ENCODE results near the gene CNBD2.

DNA sequence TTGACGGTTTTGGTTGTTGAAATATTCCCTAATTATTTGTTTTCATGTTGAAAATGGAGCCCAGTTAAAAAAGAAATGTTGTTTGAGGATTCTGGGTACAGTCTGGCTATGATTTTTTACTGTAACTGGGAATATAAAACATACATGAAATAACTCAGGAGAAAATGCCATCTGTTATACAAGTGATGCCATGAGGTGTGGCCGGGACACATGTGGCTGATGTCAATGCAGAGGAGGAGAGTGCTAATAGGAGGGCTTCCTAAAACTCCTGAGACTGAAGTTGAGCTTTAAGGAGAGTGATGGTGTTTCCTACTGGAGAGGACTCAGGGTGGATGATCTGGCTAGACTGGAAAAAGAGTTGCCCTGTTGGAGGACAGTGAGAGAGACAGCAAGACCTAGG, 26.8 kb upstream of the CNBD2 start:
- TF ChIP-seq, protein P1, sequence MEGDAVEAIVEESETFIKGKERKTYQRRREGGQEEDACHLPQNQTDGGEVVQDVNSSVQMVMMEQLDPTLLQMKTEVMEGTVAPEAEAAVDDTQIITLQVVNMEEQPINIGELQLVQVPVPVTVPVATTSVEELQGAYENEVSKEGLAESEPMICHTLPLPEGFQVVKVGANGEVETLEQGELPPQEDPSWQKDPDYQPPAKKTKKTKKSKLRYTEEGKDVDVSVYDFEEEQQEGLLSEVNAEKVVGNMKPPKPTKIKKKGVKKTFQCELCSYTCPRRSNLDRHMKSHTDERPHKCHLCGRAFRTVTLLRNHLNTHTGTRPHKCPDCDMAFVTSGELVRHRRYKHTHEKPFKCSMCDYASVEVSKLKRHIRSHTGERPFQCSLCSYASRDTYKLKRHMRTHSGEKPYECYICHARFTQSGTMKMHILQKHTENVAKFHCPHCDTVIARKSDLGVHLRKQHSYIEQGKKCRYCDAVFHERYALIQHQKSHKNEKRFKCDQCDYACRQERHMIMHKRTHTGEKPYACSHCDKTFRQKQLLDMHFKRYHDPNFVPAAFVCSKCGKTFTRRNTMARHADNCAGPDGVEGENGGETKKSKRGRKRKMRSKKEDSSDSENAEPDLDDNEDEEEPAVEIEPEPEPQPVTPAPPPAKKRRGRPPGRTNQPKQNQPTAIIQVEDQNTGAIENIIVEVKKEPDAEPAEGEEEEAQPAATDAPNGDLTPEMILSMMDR (IDR thresholded peaks at IDR 0.05): no peak
- TF ChIP-seq, protein P2, sequence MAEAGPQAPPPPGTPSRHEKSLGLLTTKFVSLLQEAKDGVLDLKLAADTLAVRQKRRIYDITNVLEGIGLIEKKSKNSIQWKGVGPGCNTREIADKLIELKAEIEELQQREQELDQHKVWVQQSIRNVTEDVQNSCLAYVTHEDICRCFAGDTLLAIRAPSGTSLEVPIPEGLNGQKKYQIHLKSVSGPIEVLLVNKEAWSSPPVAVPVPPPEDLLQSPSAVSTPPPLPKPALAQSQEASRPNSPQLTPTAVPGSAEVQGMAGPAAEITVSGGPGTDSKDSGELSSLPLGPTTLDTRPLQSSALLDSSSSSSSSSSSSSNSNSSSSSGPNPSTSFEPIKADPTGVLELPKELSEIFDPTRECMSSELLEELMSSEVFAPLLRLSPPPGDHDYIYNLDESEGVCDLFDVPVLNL (CRISPR knock-in tag; IDR thresholded peaks at IDR 0.05; ENCODE audit: borderline replicate concordance, low read depth): no peak
- TF ChIP-seq, protein P3, sequence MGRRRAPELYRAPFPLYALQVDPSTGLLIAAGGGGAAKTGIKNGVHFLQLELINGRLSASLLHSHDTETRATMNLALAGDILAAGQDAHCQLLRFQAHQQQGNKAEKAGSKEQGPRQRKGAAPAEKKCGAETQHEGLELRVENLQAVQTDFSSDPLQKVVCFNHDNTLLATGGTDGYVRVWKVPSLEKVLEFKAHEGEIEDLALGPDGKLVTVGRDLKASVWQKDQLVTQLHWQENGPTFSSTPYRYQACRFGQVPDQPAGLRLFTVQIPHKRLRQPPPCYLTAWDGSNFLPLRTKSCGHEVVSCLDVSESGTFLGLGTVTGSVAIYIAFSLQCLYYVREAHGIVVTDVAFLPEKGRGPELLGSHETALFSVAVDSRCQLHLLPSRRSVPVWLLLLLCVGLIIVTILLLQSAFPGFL (CRISPR knock-in tag; IDR thresholded peaks at IDR 0.05; ENCODE audit: borderline replicate concordance): no peak
- TF ChIP-seq, protein P4, sequence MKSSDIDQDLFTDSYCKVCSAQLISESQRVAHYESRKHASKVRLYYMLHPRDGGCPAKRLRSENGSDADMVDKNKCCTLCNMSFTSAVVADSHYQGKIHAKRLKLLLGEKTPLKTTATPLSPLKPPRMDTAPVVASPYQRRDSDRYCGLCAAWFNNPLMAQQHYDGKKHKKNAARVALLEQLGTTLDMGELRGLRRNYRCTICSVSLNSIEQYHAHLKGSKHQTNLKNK (CRISPR knock-in tag; IDR thresholded peaks at IDR 0.05): no peak
- TF ChIP-seq JUN (CRISPR knock-in tag; IDR thresholded peaks at IDR 0.05) (no peak), ZNF219 (CRISPR knock-in tag; IDR thresholded peaks at IDR 0.05; ENCODE audit: borderline replicate concordance) (no peak), GRHL2 (CRISPR knock-in tag; IDR thresholded peaks at IDR 0.05; ENCODE audit: insufficient replicate concordance, severe bottlenecking) (no peak), ESRRA (CRISPR knock-in tag; IDR thresholded peaks at IDR 0.05; ENCODE audit: borderline replicate concordance) (no peak), RELA (CRISPR knock-in tag; IDR thresholded peaks at IDR 0.05; ENCODE audit: borderline replicate concordance) (no peak), SP1 (CRISPR knock-in tag; conservative IDR thresholded peaks at IDR 0.05) (no peak)
- TF ChIP-seq, protein P5, sequence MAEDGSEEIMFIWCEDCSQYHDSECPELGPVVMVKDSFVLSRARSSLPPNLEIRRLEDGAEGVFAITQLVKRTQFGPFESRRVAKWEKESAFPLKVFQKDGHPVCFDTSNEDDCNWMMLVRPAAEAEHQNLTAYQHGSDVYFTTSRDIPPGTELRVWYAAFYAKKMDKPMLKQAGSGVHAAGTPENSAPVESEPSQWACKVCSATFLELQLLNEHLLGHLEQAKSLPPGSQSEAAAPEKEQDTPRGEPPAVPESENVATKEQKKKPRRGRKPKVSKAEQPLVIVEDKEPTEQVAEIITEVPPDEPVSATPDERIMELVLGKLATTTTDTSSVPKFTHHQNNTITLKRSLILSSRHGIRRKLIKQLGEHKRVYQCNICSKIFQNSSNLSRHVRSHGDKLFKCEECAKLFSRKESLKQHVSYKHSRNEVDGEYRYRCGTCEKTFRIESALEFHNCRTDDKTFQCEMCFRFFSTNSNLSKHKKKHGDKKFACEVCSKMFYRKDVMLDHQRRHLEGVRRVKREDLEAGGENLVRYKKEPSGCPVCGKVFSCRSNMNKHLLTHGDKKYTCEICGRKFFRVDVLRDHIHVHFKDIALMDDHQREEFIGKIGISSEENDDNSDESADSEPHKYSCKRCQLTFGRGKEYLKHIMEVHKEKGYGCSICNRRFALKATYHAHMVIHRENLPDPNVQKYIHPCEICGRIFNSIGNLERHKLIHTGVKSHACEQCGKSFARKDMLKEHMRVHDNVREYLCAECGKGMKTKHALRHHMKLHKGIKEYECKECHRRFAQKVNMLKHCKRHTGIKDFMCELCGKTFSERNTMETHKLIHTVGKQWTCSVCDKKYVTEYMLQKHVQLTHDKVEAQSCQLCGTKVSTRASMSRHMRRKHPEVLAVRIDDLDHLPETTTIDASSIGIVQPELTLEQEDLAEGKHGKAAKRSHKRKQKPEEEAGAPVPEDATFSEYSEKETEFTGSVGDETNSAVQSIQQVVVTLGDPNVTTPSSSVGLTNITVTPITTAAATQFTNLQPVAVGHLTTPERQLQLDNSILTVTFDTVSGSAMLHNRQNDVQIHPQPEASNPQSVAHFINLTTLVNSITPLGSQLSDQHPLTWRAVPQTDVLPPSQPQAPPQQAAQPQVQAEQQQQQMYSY (CRISPR knock-in tag; IDR thresholded peaks at IDR 0.05): no peak

Measured in WTC11 (cell line).